IMR-90 (cell line): ENCODE data around the gene FOXA2. TPM values are rescaled to one million over a fixed set of nuclear protein-coding genes. Genes with fewer than 3 reads are reported as not detected.

Experiments
- ATAC-seq: fragments of 200-7000 bp; cut with Tn5 transposase; 2 replicates; pipeline ENCODE4 v1.9.1; 2020; ENCODE audit warnings: low read depth, mild to moderate bottlenecking, moderate library complexity
- BruUV-seq: library from RNA; stranded (reverse); fragments of 400-500 nt; replicated peaks from 2 replicates; lab custom pipeline; 2021; lab: Mats Ljungman, UMichigan
- CTCF ChIA-PET: fragments of 300-600 bp; formaldehyde crosslinking; extraction: SDS; loops from one replicate; lab custom pipeline; 2021; ENCODE audit warnings: antibody characterized with exemption; lab: Yijun Ruan, JAX
- POLR2A ChIA-PET: fragments of 300-600 bp; sonication (Branson Sonifier 250); formaldehyde crosslinking; loops from one replicate; lab custom pipeline; 2022; ENCODE audit warnings: antibody characterized with exemption; ENCODE audit not compliant: unreplicated experiment; lab: Charles Lee
- DNase-seq: peaks from one replicate; pipeline ENCODE4 v3.0.0; 2013
- H2AFZ ChIP-seq: replicated peaks from 2 replicates; pipeline ENCODE3; 2013; ENCODE audit warnings: low read length, mild to moderate bottlenecking; ENCODE audit not compliant: poor library complexity
- H2AK5ac ChIP-seq: 2 replicates; pipeline ENCODE4 v1.6.1; 2013; ENCODE audit warnings: low read depth, low read length, inconsistent platforms
- H2AK9ac ChIP-seq: replicated peaks from 2 replicates; pipeline ENCODE3; 2013; ENCODE audit warnings: mild to moderate bottlenecking, low read depth, low read length, moderate library complexity; ENCODE audit not compliant: poor library complexity
- H2BK120ac ChIP-seq: 2 replicates; pipeline ENCODE4 v1.6.1; 2013; ENCODE audit warnings: low read depth, low read length, inconsistent platforms
- H2BK15ac ChIP-seq: 3 replicates; pipeline ENCODE4 v1.6.1; 2013; ENCODE audit warnings: low read depth, low read length, inconsistent platforms
- H2BK20ac ChIP-seq: 2 replicates; pipeline ENCODE4 v1.6.1; 2013; ENCODE audit warnings: low read depth, mild to moderate bottlenecking, inconsistent platforms, low read length, moderate library complexity
- H2BK5ac ChIP-seq: 2 replicates; pipeline ENCODE4 v1.6.1; 2013; ENCODE audit warnings: mild to moderate bottlenecking, low read depth, low read length, inconsistent platforms; ENCODE audit not compliant: poor library complexity, severe bottlenecking
- H3K14ac ChIP-seq: replicated peaks from 2 replicates; pipeline ENCODE4 v1.6.1; 2013; ENCODE audit warnings: low read depth, low read length, inconsistent platforms
- H3K18ac ChIP-seq: 2 replicates; pipeline ENCODE4 v1.6.1; 2013; ENCODE audit warnings: low read depth, low read length, control low read depth
- H3K23ac ChIP-seq: 2 replicates; pipeline ENCODE4 v1.6.1; 2013; ENCODE audit warnings: low read depth, low read length, inconsistent platforms
- H3K27ac ChIP-seq: 2 replicates; pipeline ENCODE4 v1.5.1; 2013; ENCODE audit warnings: mild to moderate bottlenecking, control low read depth, low read length; ENCODE audit not compliant: insufficient read depth
- H3K27me3 ChIP-seq: 2 replicates; pipeline ENCODE4 v1.6.1; 2013; ENCODE audit warnings: low read length; ENCODE audit not compliant: control insufficient read depth, insufficient read depth
- H3K36me3 ChIP-seq: 2 replicates; pipeline ENCODE4 v1.6.1; 2013; ENCODE audit warnings: low read length, mixed read lengths; ENCODE audit not compliant: control insufficient read depth, insufficient read depth
- H3K4ac ChIP-seq: 2 replicates; pipeline ENCODE4 v1.6.1; 2013; ENCODE audit warnings: low read depth, low read length, inconsistent platforms
- H3K4me1 ChIP-seq: 2 replicates; pipeline ENCODE4 v1.6.1; 2013; ENCODE audit warnings: low read length, mixed read lengths; ENCODE audit not compliant: control insufficient read depth, insufficient read depth
- H3K4me2 ChIP-seq: 2 replicates; pipeline ENCODE4 v1.6.1; 2013; ENCODE audit warnings: low read depth, mild to moderate bottlenecking, control low read depth, low read length, moderate library complexity
- H3K4me3 ChIP-seq: 2 replicates; pipeline ENCODE4 v1.5.1; 2013; ENCODE audit warnings: low read depth, mild to moderate bottlenecking, control low read depth, low read length, moderate library complexity; ENCODE audit not compliant: insufficient read depth
- H3K56ac ChIP-seq: 2 replicates; pipeline ENCODE4 v1.6.1; 2013; ENCODE audit warnings: low read length, inconsistent platforms; ENCODE audit not compliant: insufficient read depth; ENCODE audit errors: extremely low read depth
- H3K79me1 ChIP-seq, 2 experiments: 2 replicates each; pipeline ENCODE4 v1.6.1; 2013; ENCODE audit warnings: low read length in 2 of 2, inconsistent platforms in 1 of 2, low read depth in 1 of 2
- H3K9ac ChIP-seq: 2 replicates; pipeline ENCODE4 v1.6.1; 2013; ENCODE audit warnings: low read depth, low read length, control low read depth
- H3K9me1 ChIP-seq: 2 replicates; pipeline ENCODE4 v1.6.1; 2013; ENCODE audit warnings: low read length, inconsistent platforms; ENCODE audit not compliant: insufficient read depth
- H3K9me3 ChIP-seq: 2 replicates; pipeline ENCODE4 v1.6.1; 2013; ENCODE audit warnings: low read length; ENCODE audit not compliant: control insufficient read depth, insufficient read depth
- H4K20me1 ChIP-seq: 2 replicates; pipeline ENCODE4 v1.6.1; 2013; ENCODE audit warnings: low read length, inconsistent platforms; ENCODE audit not compliant: insufficient read depth
- H4K5ac ChIP-seq: 2 replicates; pipeline ENCODE4 v1.6.1; 2013; ENCODE audit warnings: mild to moderate bottlenecking, low read depth, low read length, control low read depth
- H4K8ac ChIP-seq, 2 experiments: 2 replicates each; pipeline ENCODE4 v1.6.1; 2013; ENCODE audit warnings: low read depth in 2 of 2, low read length in 2 of 2, control low read depth in 1 of 2, inconsistent platforms in 1 of 2
- H4K91ac ChIP-seq: 2 replicates; pipeline ENCODE4 v1.6.1; 2013; ENCODE audit warnings: low read depth, low read length, inconsistent platforms; ENCODE audit not compliant: insufficient read depth
- MAFK ChIP-seq: IDR thresholded peaks from 2 replicates; pipeline ENCODE4 v1.6.1; 2012; ENCODE audit warnings: low read depth, low read length, improper control_type of control experiment
- MXI1 ChIP-seq: IDR thresholded peaks from 2 replicates; pipeline ENCODE4 v1.6.1; 2012; ENCODE audit warnings: low read depth, mild to moderate bottlenecking, low read length, moderate library complexity, borderline replicate concordance
- SMC3 ChIP-seq: fragments of 150-350 bp; IDR thresholded peaks from 2 replicates; pipeline ENCODE4 v1.6.1; 2016; ENCODE audit warnings: low read depth, mild to moderate bottlenecking, antibody characterized with exemption, low read length, moderate library complexity
- WGBS, 2 experiments: methylation state at CpG; one replicate each; pipeline versions ENCODE4 v1.1.5 to v1.1.7; 2013; ENCODE audit warnings: missing lambda C conversion rate in 2 of 2; ENCODE audit not compliant: insufficient read length in 1 of 2; ENCODE audit errors: extremely low coverage in 2 of 2; 5-methylcytosine and 5-hydroxymethylcytosine counted together
- dilution Hi-C: fragments of 300-500 bp; cut with HindIII; formaldehyde crosslinking; loops from one replicate; pipeline ENCODE4 v1.14.3; 2018; ENCODE audit warnings: low sequenced_read_pairs; ENCODE audit not compliant: unreplicated experiment
- in situ Hi-C: fragments of 300-500 bp; cut with MboI; formaldehyde crosslinking; loops from 3 replicates; pipeline ENCODE4 v1.14.3; 2019; ENCODE audit warnings: low sequenced_read_pairs, inconsistent platforms, mixed read lengths
- intact Hi-C: fragments of 100-400 bp; cut with micrococcal nuclease; formaldehyde crosslinking; loops from 2 replicates; pipeline ENCODE4 v1.10.0; 2022
- polyA plus RNA-seq, 3 experiments: library from polyadenylated mRNA; depleted of rRNA; stranded (reverse); fragments of >200 nt; gene quantifications; 2 replicates each; pipeline ENCODE4 v1.2.3, GENCODE V29; 2012; ENCODE audit warnings: low replicate concordance in 1 of 3
- total RNA-seq: library from RNA; depleted of rRNA; stranded (reverse); fragments of >200 nt; gene quantifications from 2 replicates; pipeline ENCODE4 v1.2.3, GENCODE V29; 2012

The FOXA2 gene
- total and polyA plus RNA-seq, 2 of the 4 experiments (the other 2 are of a cell fraction): not detected

GRCh38 chr20:22535483-22535882 lies 48.9 kb downstream of the FOXA2 start:
- Histone ChIP-seq H2BK20ac (no peak overlapping the region), H4K91ac (no peak overlapping the region), H3K4me1 (no peaks in the 10 kb centered on the region), H4K20me1 (no peaks in the 10 kb centered on the region), H3K9me3 (no peaks in the 10 kb centered on the region; the same call in 1 of the 2 replicates), H3K36me3 (no peaks in the 10 kb centered on the region), H3K4me3 (no peak overlapping the region), H2AK5ac (no peak overlapping the region), H3K9me1 (no peaks in the 10 kb centered on the region), H3K27me3 (no peaks in the 10 kb centered on the region), H3K4ac (no peak overlapping the region), H2AK9ac (no peak overlapping the region), H3K4me2 (no peak overlapping the region), H2AFZ (no peak overlapping the region), H2BK15ac (no peak overlapping the region), H3K14ac (no peak overlapping the region), H4K5ac (no peak overlapping the region), H3K27ac (no peak overlapping the region), H3K79me1 (no peaks in the 10 kb centered on the region), H4K8ac (no peak overlapping the region), H2BK5ac (no peak overlapping the region), H2BK120ac (no peak overlapping the region), H3K9ac (no peak overlapping the region), H3K18ac (no peak overlapping the region), H3K56ac (no peak overlapping the region), H3K23ac (no peak overlapping the region)
- DNase-seq (no peak), ATAC-seq (no peak)
- dilution Hi-C loops (no loop called here), in situ Hi-C loops (no loop called here), intact Hi-C loops (loop anchor here (2.0 kb wide), 1 partner anchor 53 kb away; no protein-coding TSS in a partner anchor)
- TF ChIP-seq SMC3 (no peak), MAFK (no peak), MXI1 (no peak)
- BruUV-seq: no TSS peak
- WGBS, 2 experiments: no CpG with 5 or more reads among the region's 5 CpGs
- POLR2A ChIA-PET: no interaction called here
- CTCF ChIA-PET: no interaction called here
